Neural crest cell (in vitro differentiated cells): Measurements from ENCODE around the gene ALAD. TPM values are rescaled to one million over a fixed set of nuclear protein-coding genes. Genes with fewer than 3 reads are reported as not detected.

Source experiments
- DNase-seq: peaks from one replicate; pipeline ENCODE4 v3.0.0; 2021; ENCODE audit warnings: low read depth, mixed read lengths, low spot score
- H3K27ac Mint-ChIP-seq: one replicate; pipeline ENCODE4 v1.8.0; 2021; ENCODE audit warnings: mild to moderate bottlenecking, mixed read lengths; ENCODE audit not compliant: unreplicated experiment
- H3K27me3 Mint-ChIP-seq: 2 replicates; pipeline ENCODE4 v1.8.0; 2021; ENCODE audit warnings: low read depth, mild to moderate bottlenecking, mixed read lengths
- H3K36me3 Mint-ChIP-seq: 2 replicates; pipeline ENCODE4 v1.8.0; 2021; ENCODE audit warnings: low read depth, mild to moderate bottlenecking, mixed read lengths
- H3K4me1 Mint-ChIP-seq: 2 replicates; pipeline ENCODE4 v1.8.0; 2021; ENCODE audit warnings: mixed read lengths
- H3K4me3 Mint-ChIP-seq: one replicate; pipeline ENCODE4 v1.8.0; 2021; ENCODE audit warnings: mild to moderate bottlenecking, mixed read lengths
- H3K9me3 Mint-ChIP-seq: 2 replicates; pipeline ENCODE4 v1.8.0; 2021; ENCODE audit warnings: mixed read lengths
- CTCF ChIP-seq: fragments of 200-600 bp; sonication (generic); conservative IDR thresholded peaks from 2 replicates; pipeline ENCODE4 v1.5.0; 2021; ENCODE audit warnings: antibody characterized with exemption, mild to moderate bottlenecking
- total RNA-seq: library from RNA; stranded (reverse); gene quantifications from 2 replicates; pipeline ENCODE4 v1.2.1, GENCODE V29; 2021

The ALAD gene
- total RNA-seq, 1 donor from 2014 or later = 23.2 TPM

GRCh38 chr9:113343732-113344231 is 57.3 kb downstream of the ALAD start:
- no peak overlapping the region for H3K27ac Mint-ChIP-seq
- no peak overlapping the region for H3K4me3 Mint-ChIP-seq
- no peak for DNase-seq

GRCh38 chr9:113341712-113342410 is 59.2 kb downstream of the ALAD start:
- no peak overlapping the region for H3K27ac Mint-ChIP-seq
- H3K9me3 Mint-ChIP-seq = no peaks in the 10 kb centered on the region
- H3K4me3 Mint-ChIP-seq = peak overlapping the region; percentile 86
- H3K4me1 Mint-ChIP-seq = peaks cover 26% of the 10 kb centered on the region
- H3K27me3 Mint-ChIP-seq = peaks cover 21% of the 10 kb centered on the region
- no peak for TF ChIP-seq CTCF
- no peaks in the 10 kb centered on the region for H3K36me3 Mint-ChIP-seq
- no peak for DNase-seq

More at GRCh38 chr9:113343732-113344231, 57.3 kb downstream of the ALAD start:
- Mint-ChIP-seq H3K27me3 (peaks cover 40% of the 10 kb centered on the region), H3K4me1 (peaks cover 26% of the 10 kb centered on the region), H3K36me3 (no peaks in the 10 kb centered on the region), H3K9me3 (no peaks in the 10 kb centered on the region)
- no peak for TF ChIP-seq CTCF

GRCh38 chr9:113340011-113340699 is 60.9 kb downstream of the ALAD start, which contains the start of gene WDR31:
TSS of gene WDR31 (minus strand) at chr9:113340275. CDS start at chr9:113332022, 8,253 bp downstream.
- no peak for TF ChIP-seq CTCF
- peaks cover 19% of the 10 kb centered on the region for H3K4me1 Mint-ChIP-seq
- DNase-seq = peak; percentile 78
- H3K9me3 Mint-ChIP-seq = no peaks in the 10 kb centered on the region
- peak within 1 kb of the TSS; percentile 58 for H3K27ac Mint-ChIP-seq
- peaks cover 13% of the 10 kb centered on the region for H3K27me3 Mint-ChIP-seq
- H3K4me3 Mint-ChIP-seq = peak within 1 kb of the TSS; percentile 86
- H3K36me3 Mint-ChIP-seq = no peaks in the 10 kb centered on the region

GRCh38 chr9:113337714-113338113 is 63.4 kb downstream of the ALAD start:
- peaks cover 10% of the 10 kb centered on the region for H3K27me3 Mint-ChIP-seq
- H3K4me3 Mint-ChIP-seq = no peak overlapping the region

More at GRCh38 chr9:113337714-113338113, 63.4 kb downstream of the ALAD start:
- no peaks in the 10 kb centered on the region for H3K36me3 Mint-ChIP-seq
- peaks cover 15% of the 10 kb centered on the region for H3K4me1 Mint-ChIP-seq
- no peak overlapping the region for H3K27ac Mint-ChIP-seq
- TF ChIP-seq CTCF = no peak
- H3K9me3 Mint-ChIP-seq = no peaks in the 10 kb centered on the region
- DNase-seq = no peak

Other genes starting within 250 kb of the ALAD start
- gene FKBP15, start 180.0 kb downstream of the ALAD start, total RNA-seq = 19.9 and 20.2 TPM in 2 replicates
- 30.0 and 30.8 TPM in 2 replicates for gene SLC31A1, start 179.7 kb downstream of the ALAD start, total RNA-seq
- 35.3 and 37.1 TPM in 2 replicates for gene CDC26, start 125.7 kb downstream of the ALAD start, total RNA-seq
- 46.3 and 46.4 TPM in 2 replicates for gene PRPF4, start 125.6 kb downstream of the ALAD start, total RNA-seq
- not detected in 2 replicates for gene RNF183, start 97.9 kb downstream of the ALAD start, total RNA-seq
- 3.5 and 3.6 TPM in 2 replicates for gene WDR31, start 61.0 kb downstream of the ALAD start, total RNA-seq
- not detected in 2 replicates for gene BSPRY, start 51.7 kb downstream of the ALAD start, total RNA-seq
- gene HDHD3, start 24.3 kb downstream of the ALAD start, total RNA-seq = 12.7 and 13.4 TPM in 2 replicates
- 86.5 and 86.6 TPM in 2 replicates for gene POLE3, start 9.4 kb upstream of the ALAD start, total RNA-seq
- gene C9orf43, start 9.5 kb upstream of the ALAD start, total RNA-seq = 0.68 and 0.77 TPM in 2 replicates
- gene RGS3, start 62.4 kb upstream of the ALAD start, total RNA-seq = 36.7 and 41.0 TPM in 2 replicates